Lower lobe of right lung (tissue), 2 donors: ENCODE data around the gene CACNA1H. TPM values are rescaled to one million over a fixed set of nuclear protein-coding genes. Genes with fewer than 3 reads are reported as not detected.

Experiments
- ATAC-seq, 2 donors: fragments of 200-7000 bp; cut with Tn5 transposase; one replicate each; pipeline ENCODE4 v1.9.1; 2020 to 2022; ENCODE audit warnings: mild to moderate bottlenecking in 2 of 2, moderate library complexity in 2 of 2
- DNase-seq: peaks from one replicate; pipeline ENCODE4 v3.0.0-alpha.2; 2020
- H3K27ac ChIP-seq: fragments of 200-600 bp; one replicate; pipeline ENCODE4 v1.8.0; 2022
- H3K27me3 ChIP-seq: fragments of 200-600 bp; one replicate; pipeline ENCODE4 v1.8.0; 2022; ENCODE audit warnings: low read depth
- H3K36me3 ChIP-seq: fragments of 200-600 bp; one replicate; pipeline ENCODE4 v1.8.0; 2022; ENCODE audit warnings: mild to moderate bottlenecking
- H3K4me1 ChIP-seq: fragments of 200-600 bp; one replicate; pipeline ENCODE4 v1.8.0; 2022
- H3K4me3 ChIP-seq: fragments of 200-600 bp; one replicate; pipeline ENCODE4 v1.8.0; 2022; ENCODE audit warnings: mild to moderate bottlenecking
- H3K9me3 ChIP-seq: fragments of 200-600 bp; one replicate; pipeline ENCODE4 v1.8.0; 2022
- CTCF ChIP-seq: fragments of 200-600 bp; IDR thresholded peaks from one replicate; pipeline ENCODE4 v1.8.0; 2022; ENCODE audit warnings: antibody characterized with exemption, mild to moderate bottlenecking
- intact Hi-C: fragments of 100-400 bp; cut with DNase I; formaldehyde crosslinking; loops from one replicate; pipeline ENCODE4 v1.11.0; 2022
- total RNA-seq: library from RNA; stranded (reverse); fragmentation: NEBNext Ultra II Directional; extraction: Animal tissue kit (Norgen Biotek cat#: 25700); gene quantifications from one replicate; pipeline ENCODE4 v1.2.1, GENCODE V29; 2021
- donor health status: DM: no; HTN: yes; CAD: no; lungs with severe emphysema.

Gene CACNA1H
- total RNA-seq, 1 donor from 2014 or later: 8.4 TPM

GRCh38 chr16:1215574-1216295 is 62.8 kb downstream of the CACNA1H start:
- ATAC-seq: no peak
- no peak for DNase-seq
- TF ChIP-seq CTCF: no peak
- H3K4me1 ChIP-seq: no peaks in the 10 kb centered on the region
- no peaks in the 10 kb centered on the region for H3K9me3 ChIP-seq
- H3K36me3 ChIP-seq: no peaks in the 10 kb centered on the region
- no peaks in the 10 kb centered on the region for H3K27me3 ChIP-seq
- intact Hi-C loops: no loop called here
- H3K27ac ChIP-seq: no peak overlapping the region
- no peak overlapping the region for H3K4me3 ChIP-seq

- Histone ChIP-seq H3K27me3 (no peaks in the 10 kb centered on the region), H3K27ac (no peak overlapping the region), H3K9me3 (no peaks in the 10 kb centered on the region), H3K4me3 (no peak overlapping the region), H3K36me3 (no peaks in the 10 kb centered on the region), H3K4me1 (no peaks in the 10 kb centered on the region)
- DNase-seq (no peak), ATAC-seq (no peak)
- intact Hi-C loops: no loop called here
- TF ChIP-seq CTCF: no peak
Observed at GRCh38 chr16:1216296-1216619, 63.4 kb downstream of the CACNA1H start.

- H3K36me3 ChIP-seq: no peaks in the 10 kb centered on the region
- H3K4me1 ChIP-seq: no peaks in the 10 kb centered on the region
- ATAC-seq (no peak), DNase-seq (no peak)
- no peak overlapping the region for H3K27ac ChIP-seq
- H3K4me3 ChIP-seq: no peak overlapping the region
- H3K27me3 ChIP-seq: no peaks in the 10 kb centered on the region
- TF ChIP-seq CTCF: no peak
- intact Hi-C loops: no loop called here
- no peaks in the 10 kb centered on the region for H3K9me3 ChIP-seq
Observed at GRCh38 chr16:1216681-1217400, 63.9 kb downstream of the CACNA1H start.

- Histone ChIP-seq H3K27ac (no peak overlapping the region), H3K27me3 (no peaks in the 10 kb centered on the region), H3K4me3 (no peak overlapping the region), H3K9me3 (no peaks in the 10 kb centered on the region), H3K4me1 (no peaks in the 10 kb centered on the region), H3K36me3 (no peaks in the 10 kb centered on the region)
- ATAC-seq: no peak
- TF ChIP-seq CTCF: no peak
- no peak for DNase-seq
- intact Hi-C loops: no loop called here
Observed at GRCh38 chr16:1217526-1217925, 64.6 kb downstream of the CACNA1H start.

GRCh38 chr16:1218061-1218929 is 65.4 kb downstream of the CACNA1H start:
- Histone ChIP-seq H3K36me3 (no peaks in the 10 kb centered on the region), H3K27me3 (no peaks in the 10 kb centered on the region), H3K4me3 (no peak overlapping the region), H3K27ac (no peak overlapping the region), H3K9me3 (no peaks in the 10 kb centered on the region), H3K4me1 (no peaks in the 10 kb centered on the region)
- DNase-seq (no peak), ATAC-seq (no peak)
- no peak for TF ChIP-seq CTCF
- intact Hi-C loops: no loop called here
